Heart left ventricle (tissue), 16 donors: Measurements from ENCODE around the gene CHAMP1. TPM values are rescaled to one million over a fixed set of nuclear protein-coding genes. Genes with fewer than 3 reads are reported as not detected.
A peak's percentile ranks its signal among the peaks of the same experiment; 100 is the strongest.

ENCODE experiments used
- ATAC-seq, 4 donors: fragments of 200-7000 bp; cut with Tn5 transposase; one replicate each; pipeline ENCODE4 v1.9.1; 2020 to 2022; ENCODE audit warnings: moderate library complexity in 4 of 4, mild to moderate bottlenecking in 3 of 4, moderate number of reproducible peaks in 1 of 4
- DNase-seq, 5 donors: peaks; one replicate each; pipeline ENCODE4 v3.0.0-alpha.2; 2020
- H3K27ac ChIP-seq, 12 donors: fragments of 200-600 bp; sonication (generic) in 4 of 12; one replicate each; pipeline versions ENCODE4 v1.5.0 to v1.8.0; 2016 to 2022; ENCODE audit warnings: mild to moderate bottlenecking in 2 of 12
- H3K27me3 ChIP-seq, 9 donors: fragments of 200-600 bp; sonication (generic) in 2 of 9; one replicate each; pipeline versions ENCODE4 v1.5.1 to v1.8.0; 2016 to 2022; ENCODE audit warnings: mild to moderate bottlenecking in 3 of 9
- H3K36me3 ChIP-seq, 9 donors: fragments of 200-600 bp; sonication (generic) in 2 of 9; one replicate each; pipeline versions ENCODE4 v1.5.0 to v1.8.0; 2018 to 2022; ENCODE audit warnings: mild to moderate bottlenecking in 2 of 9
- H3K4me1 ChIP-seq, 12 donors: fragments of 200-600 bp; sonication (generic) in 4 of 12; one replicate each; pipeline versions ENCODE4 v1.5.0 to v1.8.0; 2016 to 2022; ENCODE audit warnings: mild to moderate bottlenecking in 3 of 12
- H3K4me3 ChIP-seq, 12 donors: fragments of 200-600 bp; sonication (generic) in 4 of 12; one replicate each; pipeline versions ENCODE4 v1.5.0 to v1.8.0; 2017 to 2022; ENCODE audit warnings: mild to moderate bottlenecking in 9 of 12, moderate library complexity in 4 of 12
- H3K9me3 ChIP-seq, 12 donors: fragments of 200-600 bp; sonication (generic) in 4 of 12; one replicate each; pipeline versions ENCODE4 v1.5.0 to v1.8.0; 2016 to 2022; ENCODE audit warnings: mild to moderate bottlenecking in 1 of 12
- CTCF ChIP-seq, 12 donors: fragments of 200-600 bp; sonication (generic) in 4 of 12; IDR thresholded peaks; one replicate each; pipeline versions ENCODE4 v1.5.0 to v1.8.0; 2018 to 2022; ENCODE audit warnings: antibody characterized with exemption in 12 of 12, mild to moderate bottlenecking in 5 of 12
- POLR2A ChIP-seq, 2 donors: fragments of 450-650 bp; IDR thresholded peaks; one replicate each; pipeline ENCODE4 v1.6.1; 2017; ENCODE audit warnings: antibody characterized with exemption in 2 of 2, mild to moderate bottlenecking in 2 of 2, moderate library complexity in 2 of 2
- WGBS, 4 donors: extraction: QIAGEN DNeasy Blood & Tissue Kit in 2 of 4; methylation state at CpG; one replicate each; pipeline versions ENCODE4 v1.1.5 to v1.1.7; 2013 to 2018; 5-methylcytosine and 5-hydroxymethylcytosine counted together
- intact Hi-C, 10 donors: fragments of 100-400 bp; cut with DNase I; formaldehyde crosslinking; loops; one replicate each; pipeline versions ENCODE4 v1.11.1 to v1.14.2; 2022
- polyA plus RNA-seq, 2 donors: library from polyadenylated mRNA; stranded (reverse); fragments of 200-250 nt; gene quantifications; one replicate each; pipeline ENCODE4 v1.2.3, GENCODE V29; 2013
- total RNA-seq, 9 donors: library from RNA; depleted of rRNA in 2 of 9; stranded (reverse); fragments of >200 nt in 2 of 9; fragmentation: NEBNext Ultra II Directional in 3 of 9; extraction: Animal tissue kit (Norgen Biotek cat#: 25700) in 3 of 9; gene quantifications; one replicate each; pipeline versions ENCODE4 v1.1.0 to v1.2.4, GENCODE V29; 2016 to 2023
- donor health status: ischemic (EF 13 %, LVEDD 7.1; RV severe dilation, severe dysfunction).
- donor health status: healthy with polysubstance abuse.
- donor health status: DM: no; HTN: yes; CAD: no.
- donor health status: DM: no; HTN: no; CAD: no.
- donor health status: ischemic (EF 25% LVEDD 6.9; RV normal size, moderate dysfunction).
- donor health status: ischemic (EF 25% LVEDD 5.7; RV mildly dilated, moderate dysfunction).
- donor health status: healthy.
- donor health status: DM: yes; HTN: yes; CAD: no.
- donor health status: ischemic (EF 35%, LVEDD 5.7; RV mildly dilated, moderate dysfunction).
- donor health status: nonischemic (EF 11% LVEDD 7.7; RV severe dilation, severe dysfunction).
- donor health status: DM: yes; HTN: yes; CAD: no.
- donor health status: PGD.
- donor health status: ischemic (EF 29% LVEDD 5.4; RV normal size, mild dysfunction).
- donor health status: nonischemic (EF 23%, LVEDD 6.1; RV moderate dilation, normal function).

Gene CHAMP1
- total and polyA plus RNA-seq, 11 donors: 3.2 to 17.5 (median 9.1) TPM

- ATAC-seq (no peak), DNase-seq (no peak)
- intact Hi-C loops: no loop called here
- WGBS, 4 donors: 84 to 86% (median 84%) methylated on average over 7 to 8 of the region's 8 CpGs
- Histone ChIP-seq H3K9me3 (no peaks in the 10 kb centered on the region), H3K36me3 (peaks cover 0 to 74% (median 46%) of the 10 kb centered on the region in 9 donors), H3K4me3 (no peak overlapping the region), H3K4me1 (peaks cover 0 to 14% (median 8%) of the 10 kb centered on the region in 12 donors), H3K27me3 (no peaks in the 10 kb centered on the region), H3K27ac (no peak overlapping the region)
- TF ChIP-seq POLR2A (IDR thresholded peaks at IDR 0.05) (no peak), CTCF (IDR thresholded peaks at IDR 0.05) (no peak)
Observed at GRCh38 chr13:114286808-114287207, 27.5 kb upstream of the CHAMP1 start.

GRCh38 chr13:114288157-114288591, 26.1 kb upstream of the CHAMP1 start:
- DNase-seq (no peak), ATAC-seq (peak in 1 of 4 donors; percentile 17)
- peaks cover 0 to 6% (median under 1%) of the 10 kb centered on the region in 12 donors for H3K4me1 ChIP-seq
- peaks cover 0 to 88% (median 59%) of the 10 kb centered on the region in 9 donors for H3K36me3 ChIP-seq
- 86 to 94% (median 90%) methylated on average over 8 of the region's 8 CpGs for WGBS, 4 donors
- H3K27ac ChIP-seq: no peak overlapping the region
- intact Hi-C loops: no loop called here
- no peaks in the 10 kb centered on the region for H3K9me3 ChIP-seq
- no peaks in the 10 kb centered on the region for H3K27me3 ChIP-seq
- TF ChIP-seq POLR2A (IDR thresholded peaks at IDR 0.05) (no peak), CTCF (IDR thresholded peaks at IDR 0.05) (no peak)
- no peak overlapping the region for H3K4me3 ChIP-seq

GRCh38 chr13:114296448-114296847, 17.9 kb upstream of the CHAMP1 start:
- H3K27ac ChIP-seq: no peak overlapping the region
- intact Hi-C loops: no loop called here
- no peak overlapping the region for H3K4me3 ChIP-seq
- TF ChIP-seq POLR2A (IDR thresholded peaks at IDR 0.05) (no peak), CTCF (IDR thresholded peaks at IDR 0.05) (no peak)
- ATAC-seq (no peak), DNase-seq (no peak)
- H3K9me3 ChIP-seq: no peaks in the 10 kb centered on the region
- no peaks in the 10 kb centered on the region for H3K4me1 ChIP-seq
- no peaks in the 10 kb centered on the region for H3K27me3 ChIP-seq
- WGBS, 4 donors: 86 to 92% (median 92%) methylated on average over 10 of the region's 10 CpGs
- peaks cover 0 to 85% (median 69%) of the 10 kb centered on the region in 9 donors for H3K36me3 ChIP-seq

GRCh38 chr13:114296902-114297301, 17.4 kb upstream of the CHAMP1 start:
- TF ChIP-seq POLR2A (IDR thresholded peaks at IDR 0.05): no peak
- TF ChIP-seq CTCF (IDR thresholded peaks at IDR 0.05): no peak
- intact Hi-C loops: no loop called here
- DNase-seq: no peak
- ATAC-seq: no peak
- 88 to 91% (median 90%) methylated on average over 5 of the region's 5 CpGs for WGBS, 4 donors
- Histone ChIP-seq H3K4me3 (no peak overlapping the region), H3K4me1 (no peaks in the 10 kb centered on the region), H3K27me3 (no peaks in the 10 kb centered on the region), H3K36me3 (peaks cover 0 to 85% (median 69%) of the 10 kb centered on the region in 9 donors), H3K9me3 (no peaks in the 10 kb centered on the region), H3K27ac (no peak overlapping the region)
